Erythroblast (primary cell): ENCODE data around the gene RBM44.

Experiments used
- GATA1 ChIP-seq: IDR thresholded peaks from 2 replicates; pipeline ENCODE4 v1.6.1; 2011; ENCODE audit warnings: low read depth, mild to moderate bottlenecking, control low read depth, low read length, moderate library complexity
- POLR2A ChIP-seq: IDR thresholded peaks from 2 replicates; pipeline ENCODE4 v1.6.1; 2011; ENCODE audit warnings: mild to moderate bottlenecking, low read length

DNA sequence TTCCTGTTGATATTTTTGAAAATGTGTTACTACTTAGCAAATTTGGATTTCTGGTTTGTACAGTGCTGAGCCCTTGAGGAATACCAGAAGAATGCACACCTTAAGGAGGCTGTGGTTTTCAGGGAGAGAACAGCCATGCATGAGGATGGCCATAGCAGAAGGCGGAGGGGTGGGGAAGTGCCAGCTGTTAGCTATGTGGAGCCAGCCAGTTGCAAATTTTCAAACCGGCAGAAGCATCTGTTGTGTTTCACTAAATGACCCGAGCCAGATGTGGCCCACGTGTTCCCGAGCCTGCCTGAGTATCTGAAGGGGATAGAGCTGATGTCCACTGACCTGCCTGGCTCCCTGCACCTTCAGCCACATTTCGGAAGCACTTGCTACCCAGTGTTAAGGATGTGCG, 16.4 kb upstream of the RBM44 start:
- TF ChIP-seq POLR2A (no peak), GATA1 (no peak)
